ENCODE data around the gene POLR1A. TPM values are rescaled to one million over a fixed set of nuclear protein-coding genes. Genes with fewer than 3 reads are reported as not detected.
A peak's percentile ranks its signal among the peaks of the same experiment; 100 is the strongest.
"Not testable (repeated sequence)": the region's sequence is repeated elsewhere in the genome, so short reads cannot be mapped to it uniquely, and the experiment has no call there.

The POLR1A gene
- total RNA-seq, 1 donor from 2014 or later = 61.6 TPM

DNA sequence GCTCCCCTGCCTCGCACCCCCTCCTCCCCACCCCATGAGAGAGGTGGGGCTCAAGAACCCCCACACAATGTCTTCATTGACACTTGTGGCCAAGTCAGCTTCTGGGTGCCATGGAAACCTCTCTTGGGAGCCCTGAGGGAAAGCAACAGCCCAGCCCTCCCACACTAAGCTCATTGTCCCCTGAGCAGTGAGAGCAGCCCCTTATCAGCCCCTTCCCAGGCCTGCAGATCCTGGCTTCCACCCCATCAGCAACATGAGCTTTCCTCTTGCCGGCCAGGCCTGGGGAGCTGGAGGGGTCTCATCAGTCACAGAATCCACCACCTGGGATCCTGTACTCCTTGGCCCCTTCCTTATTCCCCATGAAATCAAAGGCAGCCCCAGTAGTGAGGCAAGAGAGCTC is 109.1 kb downstream of the POLR1A start:
- no peaks in the 10 kb centered on the region for H3K36me3 Mint-ChIP-seq
- H3K27me3 Mint-ChIP-seq (ENCODE audit: low read depth) = no peaks in the 10 kb centered on the region

DNA sequence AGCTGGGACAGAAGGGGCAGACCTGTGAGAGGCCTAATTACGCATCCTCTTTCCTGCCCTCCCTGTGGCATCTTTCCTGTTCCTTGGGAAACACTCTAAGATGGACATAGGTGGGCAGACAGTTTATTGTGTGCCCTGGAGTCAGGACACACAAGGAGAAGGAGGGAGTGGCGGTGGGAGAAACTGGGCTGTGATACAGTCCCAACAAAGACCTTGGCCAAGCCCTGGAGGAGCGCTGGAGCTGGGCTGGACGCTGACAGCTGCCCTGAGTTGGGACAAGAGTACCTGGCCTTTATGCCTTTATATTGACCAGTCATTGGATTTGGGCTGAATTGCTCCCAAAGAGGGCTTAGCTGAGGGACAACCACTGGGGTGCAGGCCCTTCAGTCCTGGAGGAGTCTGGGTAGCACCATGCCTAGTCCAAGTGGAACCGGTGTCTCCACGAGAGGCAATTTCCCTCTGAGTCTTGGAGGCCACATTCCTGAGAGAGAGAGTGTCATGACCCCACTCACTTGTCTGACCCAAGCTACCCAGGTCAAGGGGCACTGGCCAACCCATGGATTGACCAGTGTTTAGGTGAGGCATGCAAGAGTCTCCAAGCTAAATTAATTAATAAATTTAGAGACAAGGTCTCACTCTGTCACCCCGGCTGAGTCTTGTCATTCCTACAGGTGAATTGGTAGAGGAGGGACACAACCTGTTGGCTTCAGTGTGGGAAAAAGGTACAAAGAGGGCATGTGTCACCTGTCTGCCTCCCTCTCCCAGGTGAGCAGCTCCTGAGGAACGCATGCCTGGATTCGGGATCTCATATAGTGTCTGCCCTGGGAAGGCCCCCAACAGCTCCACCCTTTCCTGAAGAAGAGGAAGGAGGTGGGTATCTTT is 109.8 kb downstream of the POLR1A start:
- no peak for DNase-seq (ENCODE audit: low spot score in 2 of 2, unreplicated experiment in 2 of 2)
- Mint-ChIP-seq H3K27ac (peak overlapping the region; percentile 99), H3K4me1 (peaks cover 54% of the 10 kb centered on the region), H3K9me3 (no peaks in the 10 kb centered on the region), H3K4me3 (no peak overlapping the region), H3K36me3 (no peaks in the 10 kb centered on the region), H3K27me3 (ENCODE audit: low read depth) (no peaks in the 10 kb centered on the region)
- TF ChIP-seq, protein P1, sequence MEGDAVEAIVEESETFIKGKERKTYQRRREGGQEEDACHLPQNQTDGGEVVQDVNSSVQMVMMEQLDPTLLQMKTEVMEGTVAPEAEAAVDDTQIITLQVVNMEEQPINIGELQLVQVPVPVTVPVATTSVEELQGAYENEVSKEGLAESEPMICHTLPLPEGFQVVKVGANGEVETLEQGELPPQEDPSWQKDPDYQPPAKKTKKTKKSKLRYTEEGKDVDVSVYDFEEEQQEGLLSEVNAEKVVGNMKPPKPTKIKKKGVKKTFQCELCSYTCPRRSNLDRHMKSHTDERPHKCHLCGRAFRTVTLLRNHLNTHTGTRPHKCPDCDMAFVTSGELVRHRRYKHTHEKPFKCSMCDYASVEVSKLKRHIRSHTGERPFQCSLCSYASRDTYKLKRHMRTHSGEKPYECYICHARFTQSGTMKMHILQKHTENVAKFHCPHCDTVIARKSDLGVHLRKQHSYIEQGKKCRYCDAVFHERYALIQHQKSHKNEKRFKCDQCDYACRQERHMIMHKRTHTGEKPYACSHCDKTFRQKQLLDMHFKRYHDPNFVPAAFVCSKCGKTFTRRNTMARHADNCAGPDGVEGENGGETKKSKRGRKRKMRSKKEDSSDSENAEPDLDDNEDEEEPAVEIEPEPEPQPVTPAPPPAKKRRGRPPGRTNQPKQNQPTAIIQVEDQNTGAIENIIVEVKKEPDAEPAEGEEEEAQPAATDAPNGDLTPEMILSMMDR (IDR thresholded peaks at IDR 0.05; ENCODE audit: unreplicated experiment) = no peak

More for the DNA sequence above, 109.1 kb downstream of the POLR1A start:
- Mint-ChIP-seq H3K4me1 (peaks cover 60% of the 10 kb centered on the region), H3K4me3 (no peak overlapping the region), H3K9me3 (no peaks in the 10 kb centered on the region), H3K27ac (peak overlapping the region; percentile 99)
- TF ChIP-seq, protein P1 (IDR thresholded peaks at IDR 0.05; ENCODE audit: unreplicated experiment) = no peak
- DNase-seq (ENCODE audit: low spot score in 2 of 2, unreplicated experiment in 2 of 2) = no peak

DNA sequence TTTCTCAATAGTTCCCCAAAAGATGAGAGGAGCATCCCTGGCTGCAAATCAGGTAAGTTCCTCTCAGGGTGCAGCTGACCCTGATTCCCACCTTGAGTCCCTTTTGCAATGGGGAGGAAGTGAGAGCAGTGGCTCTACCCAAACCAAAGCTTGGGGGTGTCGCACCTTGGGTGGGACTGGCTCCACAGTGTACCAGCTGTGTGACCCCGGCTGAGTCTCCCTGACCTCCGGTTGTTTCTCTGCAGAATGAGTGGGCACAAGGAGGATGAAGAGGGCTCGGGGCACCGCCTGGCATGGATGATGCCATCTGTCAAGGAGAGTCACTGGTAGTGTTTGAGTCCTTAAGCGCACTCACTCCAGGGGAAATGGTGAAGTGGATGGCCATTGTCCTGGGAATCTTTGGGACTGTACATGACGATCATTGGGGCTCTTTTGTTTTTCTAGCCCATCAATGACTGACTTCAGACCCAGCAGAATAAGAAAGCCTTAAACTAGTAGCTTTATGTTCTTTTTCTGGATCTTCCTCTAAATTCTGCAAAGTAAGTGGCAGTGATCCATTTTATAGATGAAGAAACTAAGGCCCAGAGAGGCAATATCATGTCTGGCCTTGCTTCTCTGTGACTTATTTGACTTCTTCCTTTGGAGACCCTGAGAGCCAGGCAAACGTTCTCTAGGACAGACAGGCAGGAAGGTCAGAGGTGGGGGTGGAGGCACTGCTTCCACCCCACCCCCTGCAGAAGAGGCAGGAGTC is 110.6 kb downstream of the POLR1A start:
- H3K4me1 Mint-ChIP-seq = peaks cover 48% of the 10 kb centered on the region
- H3K27ac Mint-ChIP-seq = no peak overlapping the region
- no peaks in the 10 kb centered on the region for H3K36me3 Mint-ChIP-seq
- H3K27me3 Mint-ChIP-seq (ENCODE audit: low read depth) = no peaks in the 10 kb centered on the region
- H3K9me3 Mint-ChIP-seq = no peaks in the 10 kb centered on the region
- TF ChIP-seq, protein P1 (IDR thresholded peaks at IDR 0.05; ENCODE audit: unreplicated experiment) = no peak
- no peak overlapping the region for H3K4me3 Mint-ChIP-seq
- DNase-seq (ENCODE audit: low spot score in 2 of 2, unreplicated experiment in 2 of 2) = no peak

DNA sequence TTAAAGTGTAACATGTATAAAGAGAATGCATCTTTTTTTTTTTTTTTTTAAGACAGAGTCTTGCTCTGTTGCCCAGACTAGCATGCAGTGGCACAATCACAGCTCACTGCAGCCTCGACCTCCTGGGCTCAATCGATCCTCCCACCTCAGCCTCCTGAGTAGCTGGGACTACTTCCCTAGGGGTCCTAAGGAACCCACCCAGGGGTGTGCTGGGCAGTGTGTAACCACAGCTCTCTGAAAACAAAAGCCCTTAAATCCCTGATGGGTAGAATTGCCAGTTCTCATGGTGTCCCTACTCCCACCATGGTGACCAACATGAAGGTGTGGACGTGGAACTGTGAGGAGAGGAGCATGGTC is 111.3 kb downstream of the POLR1A start:
- H3K36me3 Mint-ChIP-seq = no peaks in the 10 kb centered on the region
- H3K27ac Mint-ChIP-seq = no peak overlapping the region
- DNase-seq (ENCODE audit: low spot score in 2 of 2, unreplicated experiment in 2 of 2) = no peak
- no peaks in the 10 kb centered on the region for H3K9me3 Mint-ChIP-seq
- TF ChIP-seq, protein P1 (IDR thresholded peaks at IDR 0.05; ENCODE audit: unreplicated experiment) = no peak
- no peak overlapping the region for H3K4me3 Mint-ChIP-seq
- H3K27me3 Mint-ChIP-seq (ENCODE audit: low read depth) = no peaks in the 10 kb centered on the region
- H3K4me1 Mint-ChIP-seq = peaks cover 48% of the 10 kb centered on the region

DNA sequence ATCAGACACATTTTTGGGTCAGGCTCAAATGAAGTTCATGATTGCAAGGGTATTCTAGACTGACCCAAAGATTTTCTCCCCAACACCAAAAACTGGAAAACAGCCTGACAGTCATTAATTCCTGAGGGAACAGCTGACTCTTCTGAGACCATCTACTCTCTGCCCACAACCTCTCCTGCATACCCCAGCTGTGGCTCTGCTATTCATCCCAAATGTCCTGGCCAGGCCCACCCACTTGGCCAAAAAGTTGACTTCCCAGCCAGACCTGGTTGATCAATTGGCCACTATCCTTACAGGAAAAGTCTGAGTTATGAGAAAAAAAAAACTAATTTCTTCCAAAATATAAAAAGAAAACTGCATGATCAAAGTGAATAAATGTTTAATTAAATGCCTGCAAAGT is 113.1 kb downstream of the POLR1A start:
- Mint-ChIP-seq H3K27ac (peak overlapping the region; percentile 21), H3K4me3 (no peak overlapping the region), H3K4me1 (peaks cover 47% of the 10 kb centered on the region), H3K27me3 (ENCODE audit: low read depth) (no peaks in the 10 kb centered on the region), H3K9me3 (no peaks in the 10 kb centered on the region), H3K36me3 (no peaks in the 10 kb centered on the region)
- TF ChIP-seq, protein P1 (IDR thresholded peaks at IDR 0.05; ENCODE audit: unreplicated experiment) = no peak
- no peak for DNase-seq (ENCODE audit: low spot score in 2 of 2, unreplicated experiment in 2 of 2)

DNA sequence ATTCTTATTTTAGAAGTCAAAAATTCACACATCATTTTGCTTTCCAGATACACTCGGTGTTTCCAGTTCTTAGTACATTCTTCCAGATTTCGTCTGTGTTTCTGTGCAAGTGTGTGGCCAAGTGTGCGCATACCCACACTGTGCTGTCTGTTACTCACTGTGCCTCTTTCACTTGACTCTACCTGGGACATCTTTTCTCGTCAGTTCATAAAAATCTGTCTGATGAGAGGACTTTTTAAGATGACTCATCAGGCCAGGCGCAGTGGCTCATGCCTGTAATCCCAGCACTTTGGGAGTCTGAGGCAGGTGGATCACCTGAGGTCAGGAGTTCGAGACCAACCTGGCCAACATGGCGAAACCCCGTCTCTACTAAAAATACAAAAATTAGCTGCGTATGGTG is 113.6 kb downstream of the POLR1A start:
- peaks cover 47% of the 10 kb centered on the region for H3K4me1 Mint-ChIP-seq
- not testable (repeated sequence) for H3K9me3 Mint-ChIP-seq; H3K27ac Mint-ChIP-seq; DNase-seq (ENCODE audit: low spot score in 2 of 2, unreplicated experiment in 2 of 2); H3K36me3 Mint-ChIP-seq; H3K27me3 Mint-ChIP-seq (ENCODE audit: low read depth); H3K4me3 Mint-ChIP-seq

Data from mesothelial cell of epicardium (in vitro differentiated cells).